22Rv1 (cell line): ENCODE results near the gene CFAP73.
A peak's percentile ranks its signal among the peaks of the same experiment; 100 is the strongest.

Experiments used
- CTCF ChIP-seq: fragments of 450-650 bp; IDR thresholded peaks from 2 replicates; pipeline ENCODE4 v1.5.1; 2017; ENCODE audit warnings: mild to moderate bottlenecking
- ZFX ChIP-seq: fragments of 450-650 bp; IDR thresholded peaks from 2 replicates; pipeline ENCODE4 v1.6.1; 2017; ENCODE audit warnings: antibody characterized with exemption, borderline replicate concordance

- TF ChIP-seq CTCF: peak; percentile 86
- TF ChIP-seq ZFX: no peak
These were observed 47.5 kb downstream of the CFAP73 start for GRCh38 chr12:113196990-113197389.
